ENCODE data around the gene PDXDC1. TPM values are rescaled to one million over a fixed set of nuclear protein-coding genes. Genes with fewer than 3 reads are reported as not detected.
A peak's percentile ranks its signal among the peaks of the same experiment; 100 is the strongest.
"Not testable (repeated sequence)": the region's sequence is repeated elsewhere in the genome, so short reads cannot be mapped to it uniquely, and the experiment has no call there.

PDXDC1 gene
- total RNA-seq, 1 donor from 2014 or later: 71.4 TPM

GRCh38 chr16:15154650-15155562 lies 180.1 kb downstream of the PDXDC1 start:
- intact Hi-C loops (cut with micrococcal nuclease); H3K27me3 ChIP-seq (ENCODE audit: low read depth); H3K4me1 ChIP-seq; H3K9me3 ChIP-seq (replicated peaks); H3K36me3 ChIP-seq: not testable (repeated sequence)
- DNase-seq: peak; percentile 88
- Histone ChIP-seq H3K4me3 (peak overlapping the region; percentile 70), H3K27ac (replicated peaks) (peak overlapping the region; percentile 80)

GRCh38 chr16:15157644-15158043 lies 182.8 kb downstream of the PDXDC1 start:
- H3K9me3 ChIP-seq (replicated peaks); intact Hi-C loops (cut with micrococcal nuclease); H3K27ac ChIP-seq (replicated peaks); DNase-seq; H3K36me3 ChIP-seq; H3K4me1 ChIP-seq; H3K27me3 ChIP-seq (ENCODE audit: low read depth); H3K4me3 ChIP-seq: not testable (repeated sequence)

- H3K4me3 ChIP-seq; H3K36me3 ChIP-seq; H3K27me3 ChIP-seq (ENCODE audit: low read depth); H3K27ac ChIP-seq (replicated peaks); H3K4me1 ChIP-seq; H3K9me3 ChIP-seq (replicated peaks); intact Hi-C loops (cut with micrococcal nuclease); DNase-seq: not testable (repeated sequence)
These were observed 184.8 kb downstream of the PDXDC1 start for GRCh38 chr16:15159671-15160070.

GRCh38 chr16:15160571-15160970 lies 185.7 kb downstream of the PDXDC1 start:
- H3K4me3 ChIP-seq; H3K27me3 ChIP-seq (ENCODE audit: low read depth); DNase-seq; H3K27ac ChIP-seq (replicated peaks); intact Hi-C loops (cut with micrococcal nuclease); H3K36me3 ChIP-seq; H3K4me1 ChIP-seq; H3K9me3 ChIP-seq (replicated peaks): not testable (repeated sequence)

GRCh38 chr16:15163055-15163454 lies 188.2 kb downstream of the PDXDC1 start:
- H3K4me3 ChIP-seq; DNase-seq; H3K27ac ChIP-seq (replicated peaks); H3K36me3 ChIP-seq; H3K4me1 ChIP-seq; intact Hi-C loops (cut with micrococcal nuclease); H3K27me3 ChIP-seq (ENCODE audit: low read depth); H3K9me3 ChIP-seq (replicated peaks): not testable (repeated sequence)

GRCh38 chr16:15166177-15166576 lies 191.4 kb downstream of the PDXDC1 start:
- H3K27ac ChIP-seq (replicated peaks); H3K9me3 ChIP-seq (replicated peaks); H3K36me3 ChIP-seq; H3K4me1 ChIP-seq; DNase-seq; intact Hi-C loops (cut with micrococcal nuclease); H3K27me3 ChIP-seq (ENCODE audit: low read depth); H3K4me3 ChIP-seq: not testable (repeated sequence)

- H3K27ac ChIP-seq (replicated peaks); H3K4me1 ChIP-seq; DNase-seq; H3K9me3 ChIP-seq (replicated peaks); intact Hi-C loops (cut with micrococcal nuclease); H3K27me3 ChIP-seq (ENCODE audit: low read depth); H3K36me3 ChIP-seq; H3K4me3 ChIP-seq: not testable (repeated sequence)
These were observed 193.5 kb downstream of the PDXDC1 start for GRCh38 chr16:15168303-15168702.

GRCh38 chr16:15168953-15169652 lies 194.3 kb downstream of the PDXDC1 start:
- intact Hi-C loops (cut with micrococcal nuclease); DNase-seq; H3K9me3 ChIP-seq (replicated peaks); H3K4me3 ChIP-seq; H3K4me1 ChIP-seq; H3K36me3 ChIP-seq; H3K27ac ChIP-seq (replicated peaks); H3K27me3 ChIP-seq (ENCODE audit: low read depth): not testable (repeated sequence)

- intact Hi-C loops (cut with micrococcal nuclease); H3K4me1 ChIP-seq: not testable (repeated sequence)
These were observed 205.1 kb downstream of the PDXDC1 start for GRCh38 chr16:15179909-15180308.

GRCh38 chr16:15180946-15181345 lies 206.1 kb downstream of the PDXDC1 start:
- H3K27me3 ChIP-seq (ENCODE audit: low read depth); H3K4me1 ChIP-seq; intact Hi-C loops (cut with micrococcal nuclease); H3K27ac ChIP-seq (replicated peaks); H3K9me3 ChIP-seq (replicated peaks); H3K36me3 ChIP-seq; DNase-seq; H3K4me3 ChIP-seq: not testable (repeated sequence)

More at GRCh38 chr16:15179909-15180308, 205.1 kb downstream of the PDXDC1 start:
- not testable (repeated sequence) for DNase-seq; H3K9me3 ChIP-seq (replicated peaks); H3K27ac ChIP-seq (replicated peaks); H3K27me3 ChIP-seq (ENCODE audit: low read depth); H3K36me3 ChIP-seq; H3K4me3 ChIP-seq

- DNase-seq; H3K27ac ChIP-seq (replicated peaks); H3K27me3 ChIP-seq (ENCODE audit: low read depth); H3K4me1 ChIP-seq; H3K9me3 ChIP-seq (replicated peaks); H3K36me3 ChIP-seq; intact Hi-C loops (cut with micrococcal nuclease); H3K4me3 ChIP-seq: not testable (repeated sequence)
These were observed 209.2 kb downstream of the PDXDC1 start for GRCh38 chr16:15184000-15184399.

Data from left ventricle myocardium inferior (tissue), 1 donor.